ENCODE data around the gene UTP14A.

- TF ChIP-seq CTCF (conservative IDR thresholded peaks at IDR 0.05): no peak
- TF ChIP-seq ZFX (IDR thresholded peaks at IDR 0.05): no peak
Measured at GRCh38 chrX:129908636-129909035, 2.7 kb downstream of the UTP14A start.

All from C4-2B (cell line).